HuH-7 (cell line): Measurements from ENCODE around the gene F13A1.

Source experiments
- DNase-seq: peaks from one replicate; pipeline ENCODE4 v3.0.0; 2011; ENCODE audit warnings: low spot score

The F13A1 gene

DNA sequence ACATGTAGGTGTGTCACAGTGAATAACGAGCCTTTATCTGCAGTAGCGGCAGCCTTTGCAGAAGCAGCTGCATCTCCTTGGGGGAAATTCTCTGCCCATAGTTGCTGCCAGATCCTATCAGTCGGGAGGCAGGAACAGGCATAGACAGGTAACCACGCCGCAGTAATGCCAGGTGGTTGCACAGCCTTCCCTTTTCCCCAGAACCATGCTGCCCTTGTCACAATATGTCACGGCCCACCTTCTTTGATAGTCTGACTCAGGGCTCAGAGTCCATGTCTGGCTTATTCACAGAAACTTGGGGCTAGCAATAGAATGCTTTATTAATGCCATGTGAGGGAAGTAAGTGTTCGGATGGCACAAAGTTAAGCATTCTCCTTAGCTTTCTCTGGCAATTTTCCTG lies 76.6 kb downstream of the F13A1 start:
- no peak for DNase-seq

DNA sequence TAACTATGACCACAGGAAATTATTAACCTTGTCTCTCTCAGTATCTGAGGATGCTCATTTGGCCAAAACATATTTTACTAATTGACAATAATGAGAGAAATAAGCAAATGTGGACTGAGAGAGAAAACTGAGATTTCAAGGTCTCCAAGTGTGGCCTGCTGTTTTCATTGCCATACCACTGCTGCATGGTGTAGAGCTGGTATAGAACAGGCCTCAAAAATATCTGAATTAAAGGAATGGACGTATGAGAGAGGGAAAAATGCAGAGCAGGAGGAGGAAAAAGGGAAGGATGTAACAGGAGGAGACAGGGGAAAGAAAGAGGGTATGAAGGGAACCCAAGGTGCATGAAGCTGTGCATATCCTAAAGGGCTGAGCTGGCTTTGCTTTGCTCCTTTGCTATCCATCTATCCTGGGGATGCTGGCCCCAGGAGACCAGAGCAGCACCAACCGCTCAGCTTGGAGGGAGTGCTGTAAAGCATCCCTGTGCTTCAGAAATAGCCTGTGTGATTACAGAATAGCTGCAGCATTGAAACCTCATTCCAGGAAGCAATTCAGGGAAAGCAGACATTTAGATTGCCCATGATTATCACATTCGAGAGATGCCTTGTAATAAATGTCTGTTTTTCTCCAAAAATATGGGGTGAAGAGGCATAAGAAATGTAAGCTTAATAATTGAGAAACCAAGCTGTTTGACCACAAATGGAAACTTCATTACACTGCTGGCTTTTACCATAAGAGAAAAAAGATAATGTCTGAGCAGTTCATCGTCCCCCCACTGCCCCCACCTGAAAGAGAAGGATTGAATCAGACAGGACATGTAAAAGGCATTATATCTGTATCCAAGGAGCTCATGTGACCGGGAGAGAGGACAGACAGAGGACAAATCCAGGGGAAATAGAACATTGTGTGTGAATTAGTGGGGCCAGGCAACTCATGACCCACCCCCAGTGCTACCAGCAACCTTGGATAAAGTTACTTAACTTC lies 80.6 kb downstream of the F13A1 start:
- DNase-seq, result no peak

DNA sequence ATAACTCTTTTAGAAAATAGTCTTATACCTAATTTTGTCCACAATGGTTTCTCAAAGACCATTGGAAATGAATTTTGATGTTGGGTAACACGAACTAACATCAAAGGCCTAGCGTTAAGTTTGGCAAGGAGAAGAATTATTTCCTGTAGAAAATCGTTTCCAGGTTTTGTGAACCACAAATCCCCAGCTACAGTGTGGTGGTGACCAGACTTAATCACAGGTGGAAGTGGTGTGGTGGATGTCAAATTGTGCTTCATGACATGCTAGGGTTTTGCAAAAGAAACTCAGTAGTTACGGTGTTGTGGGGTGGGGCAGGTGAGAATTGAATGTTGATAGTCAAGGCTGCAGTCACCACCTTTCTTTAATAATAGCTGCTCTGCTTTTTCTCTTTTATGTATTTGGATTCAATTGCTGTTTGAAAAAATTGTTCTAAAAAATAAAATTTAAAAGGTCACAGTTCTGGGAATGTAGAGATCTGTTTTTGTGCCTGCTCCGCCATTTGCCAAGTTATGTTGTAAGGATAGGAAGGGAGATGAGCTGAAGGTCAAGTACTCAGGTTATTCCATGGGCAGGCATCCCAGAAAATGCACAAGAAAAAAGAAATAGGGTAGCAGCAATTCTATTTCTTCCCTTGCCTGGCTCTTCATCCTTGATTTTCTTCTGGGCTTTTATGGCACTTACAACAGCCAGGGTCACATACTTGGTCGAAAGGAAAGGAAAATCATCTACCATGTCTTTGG lies 83.6 kb downstream of the F13A1 start:
- DNase-seq, result no peak

DNA sequence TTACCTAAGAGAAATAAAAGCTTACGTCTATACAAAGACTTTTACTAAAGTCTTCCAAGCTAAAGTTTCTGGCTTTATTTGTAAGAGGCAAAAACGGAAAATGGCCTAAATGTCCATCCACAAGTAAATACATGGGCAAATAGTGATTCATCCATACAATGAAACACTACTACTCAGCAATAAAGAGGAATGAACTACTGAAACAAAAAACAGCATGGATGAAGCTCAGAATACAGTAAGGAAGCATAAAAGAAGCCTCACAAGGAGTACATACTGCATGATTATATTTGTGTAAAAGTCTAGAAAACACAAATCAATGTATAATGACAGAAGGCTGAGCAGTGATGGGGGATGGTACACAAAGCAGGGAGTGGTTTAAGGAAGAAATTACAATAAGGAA lies 84.7 kb downstream of the F13A1 start:
- DNase-seq, result no peak

DNA sequence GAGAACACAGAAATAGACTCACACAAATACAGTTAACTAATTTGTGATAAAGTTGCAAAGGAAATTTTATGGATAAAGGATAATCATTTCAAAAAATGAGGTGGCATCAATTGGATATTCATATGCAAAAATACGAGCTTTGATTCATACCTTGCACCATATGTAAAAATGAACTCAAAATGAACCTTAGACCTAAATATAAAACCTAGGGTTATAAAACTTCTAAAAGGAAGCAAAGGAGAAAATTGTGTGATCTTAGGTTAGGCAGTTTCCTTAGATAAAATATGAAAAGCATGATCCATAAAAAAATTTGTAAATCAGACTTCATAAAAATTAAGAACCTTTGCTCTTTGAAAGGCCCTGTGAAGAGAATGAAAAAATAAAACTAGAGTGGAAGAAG lies 85.5 kb downstream of the F13A1 start:
- no peak for DNase-seq

DNA sequence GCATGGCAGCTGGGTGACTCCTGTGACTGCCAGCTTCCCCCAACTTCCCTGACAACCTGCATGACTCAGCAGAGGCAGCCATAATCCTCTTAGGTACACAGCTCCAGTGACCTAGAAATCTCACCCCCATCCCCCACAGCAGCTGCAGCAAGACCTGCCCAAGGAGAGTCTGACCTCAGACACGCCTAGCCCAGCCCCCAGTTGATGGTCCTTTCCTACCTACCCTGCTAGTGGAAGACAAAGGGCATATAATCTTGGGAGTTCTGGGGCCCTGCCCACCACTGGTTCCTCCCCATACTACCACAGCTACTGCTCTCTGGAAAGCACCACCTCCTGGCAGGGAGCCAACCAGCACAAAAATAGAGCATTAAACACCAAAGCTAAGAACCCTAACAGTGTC lies 90.2 kb downstream of the F13A1 start:
- DNase-seq, result no peak

DNA sequence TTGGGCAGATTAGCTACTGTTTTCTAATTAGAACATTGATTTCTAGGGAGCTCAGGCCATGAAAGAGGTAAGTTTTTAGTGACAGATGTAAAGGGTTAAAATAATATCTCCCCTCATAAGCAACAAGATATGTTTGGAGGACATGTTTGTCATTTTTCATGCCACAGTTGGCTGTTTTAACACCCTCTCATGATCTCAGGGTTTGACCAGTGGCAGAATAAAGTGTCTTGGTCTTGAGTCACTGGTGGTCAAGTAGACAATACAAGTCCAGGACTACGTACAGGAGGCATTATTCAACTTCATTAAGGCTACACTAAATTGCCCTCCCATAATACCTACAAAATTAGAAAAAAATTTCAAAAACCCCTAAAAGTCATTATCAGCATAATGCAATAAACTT lies 92.6 kb downstream of the F13A1 start:
- no peak for DNase-seq

DNA sequence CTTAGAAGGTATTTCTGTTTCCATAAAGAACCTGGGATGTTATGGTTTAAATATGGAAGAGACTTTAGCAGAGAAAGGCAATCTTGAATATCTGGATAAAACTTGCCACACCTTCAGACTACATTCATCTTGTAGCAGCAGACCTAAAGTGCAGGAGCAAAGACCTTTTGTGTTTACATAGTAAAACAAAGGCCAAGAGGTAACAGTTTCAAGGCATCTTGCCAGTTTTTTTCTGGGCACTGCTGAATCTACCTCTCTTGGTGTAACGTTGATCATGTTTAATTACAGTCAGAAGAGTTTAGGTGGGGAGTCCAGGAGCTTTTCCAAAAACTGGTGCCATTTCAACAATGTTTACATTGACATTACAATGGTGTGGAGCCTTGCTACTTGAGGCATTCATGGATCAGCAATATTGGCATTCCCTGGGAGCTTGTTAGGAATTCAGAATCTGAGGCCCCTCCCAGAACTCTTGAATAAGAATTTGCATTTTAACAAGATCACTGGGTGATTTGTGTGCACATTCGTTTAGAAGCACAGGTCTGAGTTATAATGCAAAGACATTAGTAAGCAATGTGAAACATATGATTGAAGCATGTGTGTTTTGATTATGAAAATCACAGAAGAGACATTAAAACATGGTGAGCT lies 94.5 kb downstream of the F13A1 start:
- no peak for DNase-seq

DNA sequence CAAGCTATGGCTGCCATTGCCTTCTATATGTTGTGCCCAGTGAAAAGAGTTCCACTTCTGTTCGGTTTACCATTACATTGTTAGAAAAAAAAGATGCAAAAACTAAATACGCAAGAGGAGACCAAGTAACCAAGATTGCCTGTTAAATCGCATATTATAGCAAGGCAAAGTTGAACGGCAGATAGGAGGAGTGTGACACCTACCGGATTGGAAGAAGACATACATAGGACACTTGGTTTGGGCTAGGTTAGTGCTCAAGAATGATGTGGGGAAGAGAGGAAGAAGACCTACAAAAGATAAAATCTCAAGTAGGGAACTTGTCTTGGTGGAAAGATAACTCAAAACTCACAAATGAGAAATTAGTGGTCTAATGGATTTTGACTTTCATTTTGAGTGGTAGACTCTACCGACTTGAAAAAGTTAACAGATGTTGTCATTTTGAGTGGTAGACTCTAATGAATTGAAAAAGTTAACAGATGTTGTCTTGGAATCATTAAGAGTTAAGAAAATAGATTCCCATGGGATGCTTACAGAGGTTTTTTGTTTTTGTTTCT lies 95.5 kb downstream of the F13A1 start:
- DNase-seq, result peak; percentile 7

DNA sequence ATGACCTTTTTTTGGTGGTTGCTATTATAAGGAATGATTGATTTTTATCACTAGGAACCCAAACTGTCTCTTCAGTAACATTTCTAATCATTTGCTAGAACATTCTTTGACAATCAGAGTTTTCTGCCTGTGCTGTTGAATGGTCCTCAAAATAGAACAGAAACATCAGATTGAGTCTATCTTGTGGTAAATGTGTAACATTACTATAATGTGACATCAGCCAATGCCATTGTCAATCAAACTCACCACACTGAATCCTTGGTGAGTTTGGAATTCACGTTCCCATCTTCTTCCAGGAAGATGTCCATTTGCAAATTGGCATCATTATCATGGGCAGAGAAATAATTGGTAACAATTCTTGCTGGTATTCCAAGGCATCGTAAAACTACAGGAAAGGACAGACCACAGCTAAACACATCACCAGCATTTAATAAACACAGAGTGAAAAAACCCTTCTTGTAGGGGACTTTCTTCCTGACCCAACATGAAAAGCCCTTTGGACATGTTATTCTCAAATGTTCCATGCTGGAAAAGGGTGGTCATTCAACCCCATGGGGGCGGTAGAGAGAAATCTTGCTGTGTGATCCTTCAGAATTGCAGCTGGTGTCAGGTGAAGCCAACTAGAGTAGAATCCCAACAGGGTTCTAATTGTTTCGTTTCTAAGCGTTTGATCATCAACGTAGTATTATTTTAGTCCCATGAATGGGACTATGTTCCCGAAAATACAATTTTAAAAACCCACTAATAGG lies 98.5 kb downstream of the F13A1 start:
- DNase-seq, result peak; percentile 16

DNA sequence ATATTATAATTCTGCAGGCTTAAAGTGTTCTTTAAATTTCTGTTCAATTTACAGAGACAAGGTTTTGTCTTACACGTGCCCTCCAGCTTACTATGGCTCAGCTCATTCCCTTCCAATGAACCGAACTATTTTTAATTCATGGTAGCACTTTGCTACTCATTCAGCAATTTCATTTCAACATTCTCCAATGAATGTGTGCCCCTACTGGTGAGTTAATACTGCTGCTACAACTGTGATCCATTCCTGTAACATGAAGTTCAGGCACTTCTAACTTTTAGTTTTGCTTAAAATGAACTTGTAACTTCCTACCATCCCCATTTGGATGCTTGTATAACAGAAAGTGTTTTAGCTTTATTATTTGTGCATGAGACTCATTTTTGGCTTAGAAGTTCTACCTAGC lies 99.7 kb downstream of the F13A1 start:
- DNase-seq, result no peak

DNA sequence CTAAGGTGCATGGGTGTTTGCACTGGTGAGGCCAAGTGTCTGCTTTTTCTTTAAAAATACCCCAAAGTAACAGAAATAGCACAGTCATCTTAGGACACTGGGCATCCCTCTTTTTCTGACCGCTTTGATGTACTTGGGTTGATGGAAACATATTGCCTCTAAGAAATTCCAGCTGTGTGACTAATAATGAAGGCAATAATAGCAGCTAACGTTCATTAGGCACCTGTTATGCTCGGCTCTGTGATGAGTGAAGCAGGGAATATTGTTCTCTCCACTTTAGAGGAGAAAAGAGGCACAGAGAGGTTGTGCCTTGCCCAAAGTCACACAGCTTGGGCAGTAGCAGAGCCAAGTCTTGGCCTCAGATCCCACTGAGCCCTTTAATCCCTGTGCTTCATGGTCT lies 100.7 kb downstream of the F13A1 start:
- no peak for DNase-seq

DNA sequence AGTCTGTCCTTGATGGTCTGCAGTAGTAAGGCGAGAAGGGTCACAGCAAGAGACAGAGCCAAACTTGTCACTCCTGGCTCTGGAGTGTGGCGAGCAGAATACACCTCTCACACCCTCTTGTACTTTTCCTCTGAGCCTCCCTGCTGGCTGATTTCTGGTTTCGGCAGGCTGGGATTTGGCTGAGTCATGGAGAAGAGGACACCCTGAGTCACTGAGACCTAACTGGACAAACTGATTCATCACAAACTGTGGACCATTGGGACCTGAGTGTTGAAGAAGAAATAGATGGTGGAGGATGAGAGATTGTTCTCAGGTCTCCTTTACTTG lies 101.7 kb downstream of the F13A1 start:
- DNase-seq, result no peak

DNA sequence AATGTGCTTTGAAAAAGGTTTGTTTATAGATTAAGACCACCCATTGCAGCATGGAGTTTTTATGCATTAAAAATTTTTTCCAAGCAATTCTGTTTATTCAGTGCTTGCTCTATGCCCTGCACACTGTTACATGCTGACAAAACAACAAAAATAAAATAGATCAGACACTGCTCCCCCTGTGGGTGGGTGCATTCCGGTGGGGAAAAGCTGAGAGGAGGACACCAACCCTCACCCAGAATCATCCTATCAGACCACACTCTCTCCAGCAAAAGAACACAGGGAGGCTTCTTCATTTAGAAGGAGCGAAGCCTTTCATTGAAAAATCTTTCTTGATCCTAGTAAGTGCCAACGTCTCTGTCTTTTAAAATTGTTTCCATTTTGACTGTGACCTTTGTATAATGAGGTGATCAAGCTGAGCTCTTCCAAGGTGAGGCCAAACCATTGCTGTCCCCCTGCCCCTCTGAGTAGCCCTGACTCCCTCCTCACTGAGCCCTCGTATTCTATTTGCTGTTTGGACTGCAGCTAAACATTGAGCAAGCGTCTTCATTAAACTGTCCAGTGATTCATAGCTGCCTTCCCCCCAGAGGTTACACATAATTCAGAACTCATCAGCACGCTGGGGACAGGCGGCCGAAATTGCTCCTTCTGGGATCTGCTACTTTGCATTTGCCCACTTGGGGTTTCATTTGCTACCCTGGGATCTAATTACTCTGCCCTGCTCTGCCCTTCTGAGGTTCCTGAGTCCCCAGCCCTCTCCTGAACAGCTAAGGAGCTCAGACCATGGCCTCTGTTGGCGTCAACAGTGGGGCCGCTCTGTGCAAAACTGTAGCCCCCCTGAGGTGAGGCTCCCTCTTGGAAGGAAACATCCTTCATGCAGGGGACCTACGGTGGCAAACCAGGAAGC lies 102.4 kb downstream of the F13A1 start:
- no peak for DNase-seq

DNA sequence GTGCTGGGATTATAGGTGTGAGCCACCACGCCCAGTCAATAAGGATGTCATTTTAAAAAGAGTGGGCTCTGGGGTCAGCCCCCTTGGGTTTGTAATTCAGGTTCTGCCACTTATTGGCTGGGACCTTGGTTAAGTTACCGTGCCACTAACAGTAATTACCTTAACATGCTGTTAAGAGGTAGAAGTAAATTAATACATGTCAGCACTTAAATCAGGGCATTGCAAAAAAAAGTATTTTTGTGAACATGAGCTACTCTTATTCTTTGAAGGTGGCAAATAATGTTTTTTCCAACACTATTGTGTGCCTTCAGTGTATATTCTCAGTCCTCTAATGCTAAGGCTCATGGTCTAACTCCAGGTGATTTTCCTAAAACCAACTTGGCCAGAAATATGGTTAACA lies 109.5 kb downstream of the F13A1 start:
- no peak for DNase-seq

DNA sequence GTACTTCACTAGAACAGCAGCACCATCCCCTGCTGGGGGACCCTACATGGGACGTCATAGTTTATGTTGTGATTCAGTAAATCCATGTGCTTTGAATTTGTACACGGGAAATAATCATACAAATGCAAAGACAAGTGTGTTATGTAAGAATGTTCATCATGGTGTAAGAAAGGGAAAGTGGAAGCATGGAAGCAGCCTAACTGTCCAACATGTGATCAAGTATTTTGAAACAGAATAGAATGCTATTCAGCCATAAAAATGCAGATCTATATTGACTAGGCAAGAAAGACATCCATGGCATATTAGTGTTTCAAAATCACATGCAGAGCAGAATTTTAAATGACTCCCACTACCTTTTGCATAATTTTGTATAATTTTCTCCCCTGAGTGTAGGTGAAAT lies 117.6 kb downstream of the F13A1 start:
- DNase-seq, result no peak

DNA sequence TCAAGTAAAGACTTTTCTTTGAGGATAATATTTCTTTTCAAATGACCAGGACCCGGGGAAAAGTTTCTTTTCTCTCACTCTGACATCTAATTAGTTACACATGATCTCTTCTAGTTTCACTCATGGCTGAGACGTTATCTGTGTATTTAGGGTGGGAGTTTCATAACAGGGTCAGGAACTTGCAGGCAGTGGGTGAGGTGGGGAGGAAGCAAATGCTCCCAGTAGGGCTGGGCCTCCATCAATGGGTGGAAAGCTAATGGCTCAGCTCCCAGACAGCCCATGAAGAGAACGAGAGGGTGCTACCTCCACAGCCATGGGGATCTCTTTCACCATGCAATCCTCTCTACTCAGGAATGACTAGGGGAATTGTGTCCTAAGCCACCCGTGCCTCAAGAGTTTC lies 119.3 kb downstream of the F13A1 start:
- no peak for DNase-seq

DNA sequence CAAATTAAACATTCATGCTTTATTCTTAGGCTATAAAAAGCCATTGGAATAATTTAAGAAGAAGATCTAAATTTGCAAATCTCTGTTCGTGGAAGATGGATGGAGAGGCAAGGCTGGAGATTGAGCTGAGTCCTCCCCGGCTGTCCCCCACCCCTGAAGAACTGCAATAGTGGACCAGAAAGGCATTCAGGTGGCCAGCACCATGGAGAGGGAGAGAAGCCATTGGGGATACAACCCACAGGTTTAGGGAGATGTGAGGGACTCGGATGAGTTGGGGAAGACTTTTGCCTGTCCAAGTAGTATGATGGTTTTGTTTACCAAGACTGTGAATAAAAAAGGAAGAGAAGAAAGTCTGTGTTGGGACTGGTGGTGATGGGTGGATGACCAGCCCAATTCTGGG lies 120.8 kb downstream of the F13A1 start:
- DNase-seq, result no peak

DNA sequence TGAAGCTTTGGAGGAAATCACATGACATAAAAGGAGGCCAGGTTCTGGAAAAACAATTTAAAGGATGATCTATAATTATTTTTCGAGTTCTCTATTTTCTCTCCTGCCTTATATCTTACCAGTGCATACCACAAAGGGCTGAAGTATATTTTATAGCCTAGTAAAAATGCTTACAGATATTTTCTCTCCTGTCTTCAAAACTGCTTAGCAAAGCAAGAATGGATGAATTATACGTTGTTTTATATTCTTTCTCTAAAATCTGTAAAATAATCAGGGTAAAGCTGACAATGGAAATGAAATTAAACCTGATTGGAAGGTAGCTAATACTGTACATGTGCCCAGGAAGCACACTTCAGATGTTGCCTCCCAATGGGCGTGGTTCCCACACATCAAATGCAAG lies 123.7 kb downstream of the F13A1 start:
- DNase-seq, result no peak

DNA sequence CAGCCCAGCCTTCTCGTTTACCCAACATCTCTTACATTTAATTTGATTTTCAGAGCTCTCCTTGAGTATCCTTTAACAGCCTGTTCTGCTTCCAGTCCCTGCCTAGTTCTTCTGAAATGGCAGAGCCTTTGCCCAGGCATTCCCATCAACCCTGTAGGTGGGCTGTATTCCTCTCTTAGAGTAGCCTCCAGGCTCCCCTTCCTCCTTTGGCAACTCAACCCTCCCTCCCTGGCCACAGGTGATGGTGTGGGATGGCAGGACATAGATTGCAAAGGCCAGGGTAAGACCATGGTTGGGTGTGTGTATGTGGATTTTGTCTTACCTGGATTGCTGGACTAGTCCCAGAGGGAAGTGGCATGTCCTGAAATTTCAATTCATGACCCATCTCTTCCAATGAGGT lies 125.4 kb downstream of the F13A1 start:
- no peak for DNase-seq

DNA sequence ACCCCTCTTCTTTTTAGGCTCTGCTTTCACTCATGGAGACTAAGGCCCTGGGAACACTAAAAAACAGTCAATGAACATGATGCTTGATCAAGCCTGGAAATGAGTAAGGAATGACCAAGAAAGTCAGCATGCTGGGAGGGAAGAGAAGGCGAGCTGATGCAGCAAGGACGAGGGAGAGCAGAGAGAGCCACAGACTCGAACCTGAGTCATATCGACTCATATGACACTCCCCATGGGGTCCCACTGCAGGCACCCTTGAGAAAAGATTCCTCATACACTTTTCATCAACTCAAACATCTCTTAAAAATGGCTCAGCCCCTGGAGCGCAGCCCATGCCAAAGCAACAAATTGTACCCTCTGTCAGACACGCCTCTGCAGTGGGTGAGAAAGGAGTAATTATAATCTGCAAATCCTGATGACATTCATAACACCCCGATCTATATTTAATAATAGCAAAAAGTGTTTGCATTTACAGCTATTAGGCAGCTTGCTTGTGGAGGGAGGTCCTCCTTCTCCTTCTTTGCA lies 127.2 kb downstream of the F13A1 start:
- no peak for DNase-seq
